ENCODE results near the gene SPAST.
"Not testable (repeated sequence)": the region's sequence is repeated elsewhere in the genome, so short reads cannot be mapped to it uniquely, and the experiment has no call there.

The SPAST gene

GRCh38 chr2:32063310-32064020 lies at the start of gene SPAST:
SPAST (plus strand) TSS chr2:32063556; CDS start chr2:32063832, 276 bp downstream.
- DNase-seq (ENCODE audit: low read depth), result peak; percentile 91

- not testable (repeated sequence) for DNase-seq (ENCODE audit: low read depth)
Observed at GRCh38 chr2:32018789-32019482, 44.4 kb upstream of the SPAST start.

GRCh38 chr2:32034198-32034887 lies 29.0 kb upstream of the SPAST start:
- peak; percentile 3 for DNase-seq (ENCODE audit: low read depth)

GRCh38 chr2:32039447-32040219 lies 23.7 kb upstream of the SPAST start, which contains the start of gene DPY30:
DPY30 (minus strand) TSS chr2:32039805; CDS start chr2:32039456, 349 bp downstream.
- DNase-seq (ENCODE audit: low read depth), result peak; percentile 86

- DNase-seq (ENCODE audit: low read depth), result no peak
Observed at GRCh38 chr2:32043561-32043960, 19.8 kb upstream of the SPAST start.

GRCh38 chr2:32051836-32052439 lies 11.4 kb upstream of the SPAST start:
- no peak for DNase-seq (ENCODE audit: low read depth)

- DNase-seq (ENCODE audit: low read depth), result not testable (repeated sequence)
Observed at GRCh38 chr2:32054583-32054982, 8.8 kb upstream of the SPAST start.

- DNase-seq (ENCODE audit: low read depth), result peak; percentile 20
Observed at GRCh38 chr2:32058130-32058529, 5.2 kb upstream of the SPAST start.

- DNase-seq (ENCODE audit: low read depth), result no peak
Observed at GRCh38 chr2:32060266-32060665, 3.1 kb upstream of the SPAST start.

GRCh38 chr2:32061430-32061829 lies 1.9 kb upstream of the SPAST start:
- DNase-seq (ENCODE audit: low read depth), result no peak

- DNase-seq (ENCODE audit: low read depth), result peak; percentile 23
Observed at GRCh38 chr2:32061973-32062861, 1.1 kb upstream of the SPAST start.

GRCh38 chr2:32064021-32064601 lies 755 bp downstream of the SPAST start:
- no peak for DNase-seq (ENCODE audit: low read depth)

- no peak for DNase-seq (ENCODE audit: low read depth)
Observed at GRCh38 chr2:32064713-32065112, 1.4 kb downstream of the SPAST start.

GRCh38 chr2:32067549-32067948 lies 4.2 kb downstream of the SPAST start:
- peak; percentile 33 for DNase-seq (ENCODE audit: low read depth)

GRCh38 chr2:32074134-32074506 lies 10.8 kb downstream of the SPAST start:
- no peak for DNase-seq (ENCODE audit: low read depth)

- no peak for DNase-seq (ENCODE audit: low read depth)
Observed at GRCh38 chr2:32095671-32096070, 32.3 kb downstream of the SPAST start.

GRCh38 chr2:32108111-32108510 lies 44.8 kb downstream of the SPAST start:
- DNase-seq (ENCODE audit: low read depth), result no peak

GRCh38 chr2:32118055-32118454 lies 54.7 kb downstream of the SPAST start:
- no peak for DNase-seq (ENCODE audit: low read depth)

GRCh38 chr2:32119161-32119560 lies 55.8 kb downstream of the SPAST start:
- no peak for DNase-seq (ENCODE audit: low read depth)

- DNase-seq (ENCODE audit: low read depth), result no peak
Observed at GRCh38 chr2:32124660-32125059, 61.3 kb downstream of the SPAST start.
